HEK293 (cell line): ENCODE results near the gene TMEM121.
A peak's percentile ranks its signal among the peaks of the same experiment; 100 is the strongest.
"Not testable (repeated sequence)": the region's sequence is repeated elsewhere in the genome, so short reads cannot be mapped to it uniquely, and the experiment has no call there.

Experiments
- CTCF ChIA-PET: fragments of 350-600 bp; formaldehyde crosslinking; extraction: SDS; loops from one replicate; lab custom pipeline; 2021; ENCODE audit warnings: antibody characterized with exemption; lab: Yijun Ruan, JAX
- POLR2A ChIA-PET: fragments of 300-600 bp; formaldehyde crosslinking; extraction: SDS; loops from one replicate; lab custom pipeline; 2020; ENCODE audit warnings: antibody characterized with exemption, inconsistent platforms; lab: Yijun Ruan, JAX
- H3K27ac ChIP-seq: fragments of 200-500 bp; sonication (Bioruptor generic); 2 replicates; pipeline ENCODE4 v1.5.1; 2014; ENCODE audit warnings: low read depth, low read length, control low read depth, inconsistent platforms; ENCODE audit errors: extremely low read depth
- H3K36me3 ChIP-seq, 2 experiments: fragments of 200-500 bp in 1 of 2; sonication (Bioruptor generic) in 1 of 2; 1 replicate in 1 of 2; 2 replicates in 1 of 2; pipeline ENCODE4 v1.5.1; 2014 to 2017; ENCODE audit warnings: inconsistent platforms in 2 of 2, low read length in 2 of 2; ENCODE audit not compliant: control insufficient read depth in 2 of 2, insufficient read depth in 1 of 2
- H3K4me1 ChIP-seq: fragments of 200-500 bp; sonication (Bioruptor generic); 2 replicates; pipeline ENCODE4 v1.5.1; 2014; ENCODE audit warnings: mild to moderate bottlenecking, low read length, inconsistent platforms; ENCODE audit not compliant: control insufficient read depth, insufficient read depth
- H3K4me3 ChIP-seq: 2 replicates; pipeline ENCODE4 v1.5.1; 2011; ENCODE audit warnings: low read depth, mild to moderate bottlenecking, control low read depth, low read length, moderate library complexity
- H3K9me3 ChIP-seq: fragments of 200-500 bp; sonication (Bioruptor generic); 2 replicates; pipeline ENCODE4 v1.5.1; 2014; ENCODE audit warnings: low read depth, low read length, inconsistent platforms; ENCODE audit not compliant: control insufficient read depth, insufficient read depth
- EGR2 ChIP-seq: fragments of 450-650 bp; formaldehyde crosslinking; IDR thresholded peaks from 2 replicates; pipeline ENCODE4 v1.5.1; 2016; ENCODE audit warnings: low read depth, missing biosample characterization, missing genetic modification characterization
- INSM2 ChIP-seq: fragments of 450-650 bp; formaldehyde crosslinking; IDR thresholded peaks from 2 replicates; pipeline ENCODE4 v1.5.1; 2016; ENCODE audit warnings: missing biosample characterization, missing genetic modification characterization
- KLF1 ChIP-seq: fragments of 450-650 bp; formaldehyde crosslinking; IDR thresholded peaks from 2 replicates; pipeline ENCODE4 v1.5.1; 2016; ENCODE audit warnings: missing biosample characterization, missing genetic modification characterization
- SALL2 ChIP-seq: fragments of 450-650 bp; formaldehyde crosslinking; IDR thresholded peaks from 2 replicates; pipeline ENCODE4 v1.5.0; 2017; ENCODE audit warnings: missing biosample characterization, mild to moderate bottlenecking, missing genetic modification characterization, borderline replicate concordance
- ZBTB21 ChIP-seq: fragments of 450-650 bp; formaldehyde crosslinking; IDR thresholded peaks from 2 replicates; pipeline ENCODE4 v1.5.1; 2017; ENCODE audit warnings: missing biosample characterization, missing genetic modification characterization
- ZBTB7A ChIP-seq: fragments of 450-650 bp; formaldehyde crosslinking; IDR thresholded peaks from 2 replicates; pipeline ENCODE4 v1.5.1; 2016; ENCODE audit warnings: low read depth, missing biosample characterization, missing genetic modification characterization
- ZFHX2 ChIP-seq: fragments of 450-650 bp; formaldehyde crosslinking; conservative IDR thresholded peaks from 2 replicates; pipeline ENCODE4 v1.5.1; 2016; ENCODE audit warnings: missing biosample characterization, missing genetic modification characterization
- ZNF114 ChIP-seq: fragments of 450-650 bp; formaldehyde crosslinking; IDR thresholded peaks from 2 replicates; pipeline ENCODE4 v1.5.0; 2017; ENCODE audit warnings: missing biosample characterization, missing genetic modification characterization
- ZNF239 ChIP-seq: fragments of 450-650 bp; formaldehyde crosslinking; IDR thresholded peaks from 2 replicates; pipeline ENCODE4 v1.5.1; 2016; ENCODE audit warnings: missing biosample characterization, missing genetic modification characterization
- ZNF266 ChIP-seq: fragments of 450-650 bp; formaldehyde crosslinking; IDR thresholded peaks from 2 replicates; pipeline ENCODE4 v1.5.1; 2016; ENCODE audit warnings: missing biosample characterization, missing genetic modification characterization, low read depth
- ZNF280C ChIP-seq: fragments of 450-650 bp; formaldehyde crosslinking; IDR thresholded peaks from 2 replicates; pipeline ENCODE4 v1.5.1; 2016; ENCODE audit warnings: missing biosample characterization, missing genetic modification characterization
- ZNF311 ChIP-seq: fragments of 450-650 bp; formaldehyde crosslinking; IDR thresholded peaks from 2 replicates; pipeline ENCODE4 v1.5.1; 2017; ENCODE audit warnings: missing biosample characterization, missing genetic modification characterization, borderline replicate concordance
- ZNF426 ChIP-seq: fragments of 450-650 bp; formaldehyde crosslinking; IDR thresholded peaks from 2 replicates; pipeline ENCODE4 v1.5.1; 2017; ENCODE audit warnings: missing biosample characterization, missing genetic modification characterization, mild to moderate bottlenecking, inconsistent platforms, moderate library complexity
- ZNF701 ChIP-seq: fragments of 450-650 bp; formaldehyde crosslinking; IDR thresholded peaks from 2 replicates; pipeline ENCODE4 v1.5.1; 2016; ENCODE audit warnings: missing biosample characterization, missing genetic modification characterization
- ZNF830 ChIP-seq: fragments of 450-650 bp; IDR thresholded peaks from 2 replicates; pipeline ENCODE4 v1.5.0; 2018; ENCODE audit warnings: missing biosample characterization, missing genetic modification characterization, low read depth, mild to moderate bottlenecking, moderate library complexity
- ZSCAN4 ChIP-seq: fragments of 450-650 bp; formaldehyde crosslinking; IDR thresholded peaks from 2 replicates; pipeline ENCODE4 v1.5.1; 2017; ENCODE audit warnings: missing biosample characterization, missing genetic modification characterization
- TF ChIP-seq, protein P1 (sequence below): fragments of 450-650 bp; formaldehyde crosslinking; IDR thresholded peaks from 2 replicates; pipeline ENCODE4 v1.5.1; 2016; ENCODE audit warnings: missing biosample characterization, missing genetic modification characterization
- TF ChIP-seq, protein P2 (sequence below): fragments of 450-650 bp; formaldehyde crosslinking; IDR thresholded peaks from 2 replicates; pipeline ENCODE4 v1.5.1; 2016; ENCODE audit warnings: missing biosample characterization, missing genetic modification characterization

Gene TMEM121

GRCh38 chr14:105568140-105568843 lies 41.9 kb downstream of the TMEM121 start:
- H3K4me3 ChIP-seq, CTCF ChIA-PET, POLR2A ChIA-PET, H3K36me3 ChIP-seq, H3K9me3 ChIP-seq, H3K4me1 ChIP-seq, H3K27ac ChIP-seq: not testable (repeated sequence)
- peak; percentile 97 for TF ChIP-seq ZSCAN4 (tag by site-specific recombination)
- TF ChIP-seq, all 188 proteins: peak for 1; not testable (repeated sequence) for 187

DNA sequence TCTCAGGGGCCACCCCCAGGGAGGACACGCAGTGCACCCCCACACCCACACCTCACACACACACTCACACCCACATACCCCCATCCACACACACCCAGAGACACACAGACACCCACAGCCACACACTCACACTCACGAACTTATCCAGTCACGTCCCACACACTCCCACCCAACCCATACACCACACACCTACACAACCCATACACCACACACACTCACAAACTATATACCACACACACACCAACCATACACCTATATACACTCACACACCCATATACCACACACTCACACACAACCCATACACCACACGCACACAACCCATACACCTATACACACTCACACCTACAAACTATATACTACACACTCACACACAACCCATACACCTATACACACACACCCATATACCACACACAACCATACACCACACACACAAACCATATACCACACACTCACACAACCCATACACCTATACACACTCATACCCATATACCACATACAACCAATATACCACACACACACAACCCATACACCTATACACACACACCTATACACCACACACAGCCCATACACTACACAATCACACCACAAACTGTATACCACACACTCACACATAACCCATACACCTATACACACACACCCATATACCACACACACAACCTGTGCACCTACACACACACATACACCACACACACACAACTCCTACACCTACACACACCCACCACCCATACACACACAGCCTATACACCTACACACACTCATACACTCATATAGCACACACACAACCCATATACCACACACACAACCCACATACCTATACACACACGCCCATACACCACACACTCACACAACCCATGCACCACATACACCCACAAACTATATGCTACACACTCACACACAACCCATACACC lies 42.7 kb downstream of the TMEM121 start:
- H3K27ac ChIP-seq = no peak overlapping the region
- ChIA-PET POLR2A (no interaction called here), CTCF (no interaction called here)
- no peaks in the 10 kb centered on the region for H3K36me3 ChIP-seq
- no peaks in the 10 kb centered on the region for H3K4me1 ChIP-seq
- no peak overlapping the region for H3K4me3 ChIP-seq
- no peaks in the 10 kb centered on the region for H3K9me3 ChIP-seq
- TF ChIP-seq ZBTB21 (tag by site-specific recombination) = no peak
- 0 out of 2 replicates have a peak, but pooled peaks have one; percentile 15 for TF ChIP-seq ZNF701 (tag by site-specific recombination)
- peak; percentile 98 for TF ChIP-seq ZFHX2 (tag by site-specific recombination)
- TF ChIP-seq, protein P1, sequence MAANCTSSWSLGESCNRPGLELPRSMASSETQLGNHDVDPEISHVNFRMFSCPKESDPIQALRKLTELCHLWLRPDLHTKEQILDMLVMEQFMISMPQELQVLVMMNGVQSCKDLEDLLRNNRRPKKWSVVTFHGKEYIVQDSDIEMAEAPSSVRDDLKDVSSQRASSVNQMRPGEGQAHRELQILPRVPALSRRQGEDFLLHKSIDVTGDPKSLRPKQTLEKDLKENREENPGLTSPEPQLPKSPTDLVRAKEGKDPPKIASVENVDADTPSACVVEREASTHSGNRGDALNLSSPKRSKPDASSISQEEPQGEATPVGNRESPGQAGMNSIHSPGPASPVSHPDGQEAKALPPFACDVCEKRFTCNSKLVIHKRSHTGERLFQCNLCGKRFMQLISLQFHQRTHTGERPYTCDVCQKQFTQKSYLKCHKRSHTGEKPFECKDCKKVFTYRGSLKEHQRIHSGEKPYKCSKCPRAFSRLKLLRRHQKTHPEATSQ (tag by site-specific recombination) = peak; percentile 17; the same call in 1 of the 2 replicates
- 0 out of 2 replicates have a peak, but pooled peaks have one; percentile 42 for TF ChIP-seq ZNF266
- peak; percentile 90 for TF ChIP-seq EGR2 (tag by site-specific recombination)
- TF ChIP-seq, protein P2, sequence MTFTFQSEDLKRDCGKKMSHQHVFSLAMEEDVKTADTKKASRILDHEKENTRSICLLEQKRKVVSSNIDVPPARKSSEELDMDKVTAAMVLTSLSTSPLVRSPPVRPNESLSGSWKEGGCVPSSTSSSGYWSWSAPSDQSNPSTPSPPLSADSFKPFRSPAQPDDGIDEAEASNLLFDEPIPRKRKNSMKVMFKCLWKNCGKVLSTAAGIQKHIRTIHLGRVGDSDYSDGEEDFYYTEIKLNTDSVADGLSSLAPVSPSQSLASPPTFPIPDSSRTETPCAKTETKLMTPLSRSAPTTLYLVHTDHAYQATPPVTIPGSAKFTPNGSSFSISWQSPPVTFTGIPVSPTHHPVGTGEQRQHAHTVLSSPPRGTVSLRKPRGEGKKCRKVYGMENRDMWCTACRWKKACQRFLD (tag by site-specific recombination) = 0 out of 2 replicates have a peak, but pooled peaks have one; percentile 13
- TF ChIP-seq ZNF426 = no peak
- TF ChIP-seq ZNF830 = no peak
- 0 out of 2 replicates have a peak, but pooled peaks have one; percentile 69 for TF ChIP-seq SALL2
- no peak for TF ChIP-seq ZBTB7A (tag by site-specific recombination)
- TF ChIP-seq KLF1 (tag by site-specific recombination) = peak; percentile 10; the same call in 1 of the 2 replicates
- TF ChIP-seq ZNF239 (tag by site-specific recombination) = peak; percentile 45; the same call in 1 of the 2 replicates
- 0 out of 2 replicates have a peak, but pooled peaks have one; percentile 5 for TF ChIP-seq ZNF114 (tag by site-specific recombination)
- no peak for TF ChIP-seq ZNF311 (tag by site-specific recombination)
- peak; percentile 28; the same call in 1 of the 2 replicates for TF ChIP-seq INSM2 (tag by site-specific recombination)
- TF ChIP-seq ZNF280C = 0 out of 2 replicates have a peak, but pooled peaks have one; percentile 13
